HG03575 (cell line): Measurements from ENCODE around the gene NPBWR2.
"Not testable (repeated sequence)": the region's sequence is repeated elsewhere in the genome, so short reads cannot be mapped to it uniquely, and the experiment has no call there.

Experiments used
- ATAC-seq: cut with Tn5 transposase; IDR thresholded peaks from one replicate; pipeline ENCODE4 v1.9.1; 2021; ENCODE audit not compliant: unreplicated experiment, insufficient number of reproducible peaks, low FRiP score; ENCODE audit errors: extremely low read depth

The NPBWR2 gene

GRCh38 chr20:64095455-64095854, 11.9 kb downstream of the NPBWR2 start:
- no peak for ATAC-seq

GRCh38 chr20:64093013-64093503, 14.3 kb downstream of the NPBWR2 start:
- no peak for ATAC-seq

- ATAC-seq: no peak
Measured at GRCh38 chr20:64092258-64093012, 14.9 kb downstream of the NPBWR2 start.

GRCh38 chr20:64091770-64092169, 15.6 kb downstream of the NPBWR2 start:
- ATAC-seq: no peak

GRCh38 chr20:64091340-64091739, 16.0 kb downstream of the NPBWR2 start:
- ATAC-seq: no peak

- no peak for ATAC-seq
Measured at GRCh38 chr20:64090165-64090564, 17.2 kb downstream of the NPBWR2 start.

GRCh38 chr20:64088586-64088985, 18.8 kb downstream of the NPBWR2 start:
- not testable (repeated sequence) for ATAC-seq

GRCh38 chr20:64087226-64087825, 20.0 kb downstream of the NPBWR2 start:
- not testable (repeated sequence) for ATAC-seq

GRCh38 chr20:64086801-64087200, 20.6 kb downstream of the NPBWR2 start:
- ATAC-seq: no peak

- ATAC-seq: no peak
Measured at GRCh38 chr20:64084685-64085152, 22.6 kb downstream of the NPBWR2 start.

GRCh38 chr20:64083804-64084684, 23.3 kb downstream of the NPBWR2 start, which contains the start of gene LKAAEAR1:
Gene LKAAEAR1, minus strand, starts transcription at chr20:64084398. Its CDS starts 179 bp downstream, at chr20:64084219.
- ATAC-seq: no peak

- ATAC-seq: no peak
Measured at GRCh38 chr20:64083378-64083803, 24.0 kb downstream of the NPBWR2 start.

- ATAC-seq: no peak
Measured at GRCh38 chr20:64082820-64083377, 24.5 kb downstream of the NPBWR2 start.

- no peak for ATAC-seq
Measured at GRCh38 chr20:64082126-64082731, 25.1 kb downstream of the NPBWR2 start.

GRCh38 chr20:64081624-64081964, 25.8 kb downstream of the NPBWR2 start:
- ATAC-seq: no peak

GRCh38 chr20:64080813-64081623, 26.3 kb downstream of the NPBWR2 start:
- no peak for ATAC-seq

- ATAC-seq: no peak
Measured at GRCh38 chr20:64080013-64080812, 27.2 kb downstream of the NPBWR2 start, which contains the start of gene OPRL1. Gene OPRL1, plus strand, starts transcription at chr20:64080082. Its CDS starts 12,639 bp downstream, at chr20:64092721.
